Endometrial microvascular endothelial cells (primary cell): ENCODE data around the gene TAF1L. TPM values are rescaled to one million over a fixed set of nuclear protein-coding genes. Genes with fewer than 3 reads are reported as not detected.

Experiments used
- in situ Hi-C: cut with HindIII; loops from 2 replicates; pipeline ENCODE4 v1.10.0; 2017; ENCODE audit warnings: low sequenced_read_pairs, low pct_unique_long_range_greater_than_20kb; ENCODE audit errors: inconsistent ontology term
- total RNA-seq: library from RNA; depleted of rRNA; stranded (reverse); fragments of >200 nt; gene quantifications from one replicate; pipeline ENCODE4 v1.2.3, GENCODE V29; 2015; ENCODE audit errors: inconsistent ontology term

Gene TAF1L
- total RNA-seq, 1 donor from 2014 or later = not detected

DNA sequence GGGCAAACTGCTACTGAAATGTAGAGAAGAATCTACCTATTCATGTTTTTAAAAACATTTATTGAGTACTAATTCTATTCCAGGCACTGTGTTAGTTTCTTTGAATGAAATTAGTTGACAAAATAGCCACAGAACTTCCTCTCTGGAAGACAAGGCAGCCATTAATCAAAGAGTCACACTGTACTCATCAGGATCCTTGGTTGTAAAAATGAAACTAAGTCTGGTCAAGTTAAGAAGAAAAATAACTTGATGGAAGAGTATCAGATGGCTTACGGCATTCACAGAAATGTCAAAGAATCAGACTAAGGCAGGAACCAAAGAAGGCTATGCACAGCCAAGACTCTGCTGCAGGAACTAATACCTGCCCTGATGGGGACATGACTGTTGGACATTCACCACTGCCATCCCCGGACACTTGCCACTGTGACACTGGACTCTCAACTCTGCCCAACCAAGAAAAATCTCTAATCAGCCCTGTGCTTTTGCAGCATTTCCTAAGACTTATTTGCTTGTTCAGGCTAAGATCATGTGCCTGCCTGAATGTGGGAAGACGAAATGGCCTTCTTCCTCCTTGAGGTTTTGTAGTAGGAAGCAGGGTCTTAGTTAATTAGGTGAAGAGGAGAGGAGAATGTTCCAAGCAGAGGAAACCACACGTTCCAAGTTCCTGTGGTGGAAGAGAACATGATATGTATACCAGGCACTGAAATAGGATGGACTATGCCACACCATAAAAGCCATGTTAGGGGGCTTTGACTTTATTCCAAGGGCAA is 39.2 kb downstream of the TAF1L start:
- in situ Hi-C loops = no loop called here

GRCh38 chr9:32590898-32591297 is 44.6 kb downstream of the TAF1L start:
- in situ Hi-C loops = no loop called here

DNA sequence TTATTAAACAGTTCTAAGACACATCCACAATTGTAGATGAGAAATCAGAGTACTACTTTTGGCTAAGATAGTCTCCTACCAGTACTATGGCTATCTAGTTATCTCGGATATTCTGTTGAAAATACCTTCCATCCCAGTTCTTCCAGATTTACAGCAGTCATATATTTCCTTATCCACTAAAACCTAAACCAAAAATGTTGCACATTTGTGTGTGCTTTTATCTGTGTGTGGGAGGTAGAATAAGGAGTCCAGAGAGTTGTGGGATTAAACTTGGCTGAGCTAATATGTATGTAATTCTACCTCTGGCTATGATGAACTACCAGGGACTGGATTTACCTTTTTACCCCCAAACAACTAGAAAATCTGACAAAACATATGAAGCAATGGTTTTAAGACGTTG is 45.0 kb downstream of the TAF1L start:
- in situ Hi-C loops = no loop called here

GRCh38 chr9:32589083-32589723 is 46.3 kb downstream of the TAF1L start:
- in situ Hi-C loops = no loop called here

DNA sequence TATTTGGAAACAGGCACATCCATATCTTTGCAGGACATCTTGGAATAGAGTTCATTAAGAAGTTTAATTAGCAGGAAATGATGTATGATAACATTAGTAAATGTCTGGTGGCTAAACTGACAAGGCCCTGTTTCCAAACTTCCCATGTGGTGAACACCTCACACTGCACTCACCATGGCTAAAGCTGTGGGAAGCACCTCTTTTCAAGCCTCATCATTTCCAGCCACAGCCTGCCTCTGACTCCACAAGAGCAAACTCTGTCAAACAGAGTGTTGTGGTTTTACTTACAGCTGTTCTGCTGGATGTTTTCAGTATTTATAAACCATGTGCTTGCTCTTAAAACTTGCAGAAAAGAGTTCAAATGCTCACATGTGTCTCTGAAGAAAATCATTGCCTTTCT is 47.6 kb downstream of the TAF1L start:
- in situ Hi-C loops = no loop called here

DNA sequence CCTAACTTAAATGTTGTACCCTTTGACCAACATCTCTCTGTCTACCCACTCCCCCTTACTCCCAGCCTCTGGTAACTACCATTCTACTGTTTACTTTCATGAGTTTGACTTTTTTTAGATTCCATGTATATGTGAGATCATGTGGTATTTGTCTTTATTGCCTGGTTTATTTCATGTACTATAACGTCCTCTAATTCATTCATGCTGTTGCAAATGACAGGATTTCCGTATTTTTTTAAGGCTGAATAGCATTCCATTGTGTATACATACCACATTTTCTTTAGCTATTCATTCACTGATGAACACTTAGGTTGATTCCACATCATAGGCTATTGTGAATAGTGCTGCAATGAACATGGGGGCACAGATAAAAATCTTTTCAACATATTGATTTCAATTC is 50.7 kb downstream of the TAF1L start:
- in situ Hi-C loops = no loop called here

DNA sequence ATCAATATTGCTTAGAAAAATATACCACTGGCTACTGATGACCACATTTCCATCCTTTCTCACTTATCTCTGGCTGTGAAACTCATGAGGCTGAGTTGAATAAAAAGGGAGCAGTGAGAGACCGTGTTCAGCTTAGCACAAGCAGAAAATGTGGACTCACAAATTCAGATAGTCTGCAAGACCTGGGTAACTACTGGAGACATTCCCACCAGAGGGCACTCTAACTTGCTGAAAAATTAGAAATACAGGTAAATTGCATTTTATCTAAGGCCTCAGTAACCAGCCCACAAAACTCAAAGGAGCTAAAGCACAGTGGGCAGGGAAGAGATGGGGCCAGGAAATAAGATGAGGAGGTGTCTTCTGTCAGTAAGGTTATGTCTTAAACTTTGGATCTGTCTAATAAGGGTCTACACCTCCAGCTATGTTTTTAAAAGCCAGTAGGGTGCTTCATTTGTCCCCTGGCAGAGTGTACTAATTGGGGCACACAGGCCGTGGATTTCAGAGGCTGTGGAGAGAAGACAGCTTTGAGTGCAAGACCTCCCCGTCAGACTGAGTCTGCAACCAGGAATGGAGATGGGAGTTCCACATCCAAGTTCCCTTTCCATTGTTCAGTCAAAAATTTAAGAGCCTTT is 53.8 kb downstream of the TAF1L start:
- in situ Hi-C loops = no loop called here

GRCh38 chr9:32580631-32581300 is 54.7 kb downstream of the TAF1L start:
- in situ Hi-C loops = no loop called here

DNA sequence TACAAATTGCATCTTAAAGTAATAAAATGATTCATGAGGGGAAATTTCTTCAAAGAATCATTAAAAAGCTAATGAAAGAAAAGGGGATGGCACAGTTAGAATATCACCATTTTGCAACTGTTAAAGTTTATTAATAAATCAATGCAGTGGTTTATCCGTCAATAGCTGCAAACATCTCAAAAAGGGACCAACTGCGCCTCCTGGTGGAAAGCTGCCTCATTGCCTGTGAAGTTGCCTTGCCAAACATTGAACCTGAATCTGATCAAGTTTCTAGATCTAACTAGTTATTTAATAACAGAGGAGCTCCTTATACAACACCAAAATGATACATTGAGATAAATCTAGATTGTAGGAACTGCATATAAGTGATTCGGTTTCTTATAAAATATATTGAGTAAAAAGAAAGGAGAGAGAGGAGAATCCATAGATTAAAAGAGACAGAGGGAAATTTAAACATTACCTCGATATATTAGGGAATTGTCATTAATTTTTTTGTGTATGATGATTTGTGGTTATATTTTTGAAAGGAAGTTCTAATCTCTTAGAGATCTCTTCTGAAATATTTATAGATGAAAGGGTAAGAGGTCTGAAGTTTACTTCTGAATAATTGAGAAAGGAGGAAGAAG is 55.6 kb downstream of the TAF1L start:
- in situ Hi-C loops = no loop called here

Other genes starting within 250 kb of the TAF1L start
- 38.1 TPM for gene RIGI, start 109.5 kb downstream of the TAF1L start, total RNA-seq
- gene SMIM27, start 83.3 kb downstream of the TAF1L start, total RNA-seq = 3.4 TPM
- 16.5 TPM for gene TOPORS, start 83.1 kb downstream of the TAF1L start, total RNA-seq
- gene NDUFB6, start 62.5 kb downstream of the TAF1L start, total RNA-seq = 86.0 TPM
- not detected for gene TMEM215, start 147.9 kb upstream of the TAF1L start, total RNA-seq